Heart left ventricle (tissue), 16 donors: ENCODE measurements around the gene CNPY3. TPM values are rescaled to one million over a fixed set of nuclear protein-coding genes. Genes with fewer than 3 reads are reported as not detected.
"Not testable (repeated sequence)": the region's sequence is repeated elsewhere in the genome, so short reads cannot be mapped to it uniquely, and the experiment has no call there.

Experiments
- ATAC-seq, 4 donors: fragments of 200-7000 bp; cut with Tn5 transposase; one replicate each; pipeline ENCODE4 v1.9.1; 2020 to 2022; ENCODE audit warnings: moderate library complexity in 4 of 4, mild to moderate bottlenecking in 3 of 4, moderate number of reproducible peaks in 1 of 4
- DNase-seq, 5 donors: peaks; one replicate each; pipeline ENCODE4 v3.0.0-alpha.2; 2020
- H3K27ac ChIP-seq, 12 donors: fragments of 200-600 bp; sonication (generic) in 4 of 12; one replicate each; pipeline versions ENCODE4 v1.5.0 to v1.8.0; 2016 to 2022; ENCODE audit warnings: mild to moderate bottlenecking in 2 of 12
- H3K27me3 ChIP-seq, 9 donors: fragments of 200-600 bp; sonication (generic) in 2 of 9; one replicate each; pipeline versions ENCODE4 v1.5.1 to v1.8.0; 2016 to 2022; ENCODE audit warnings: mild to moderate bottlenecking in 3 of 9
- H3K36me3 ChIP-seq, 9 donors: fragments of 200-600 bp; sonication (generic) in 2 of 9; one replicate each; pipeline versions ENCODE4 v1.5.0 to v1.8.0; 2018 to 2022; ENCODE audit warnings: mild to moderate bottlenecking in 2 of 9
- H3K4me1 ChIP-seq, 12 donors: fragments of 200-600 bp; sonication (generic) in 4 of 12; one replicate each; pipeline versions ENCODE4 v1.5.0 to v1.8.0; 2016 to 2022; ENCODE audit warnings: mild to moderate bottlenecking in 3 of 12
- H3K4me3 ChIP-seq, 12 donors: fragments of 200-600 bp; sonication (generic) in 4 of 12; one replicate each; pipeline versions ENCODE4 v1.5.0 to v1.8.0; 2017 to 2022; ENCODE audit warnings: mild to moderate bottlenecking in 9 of 12, moderate library complexity in 4 of 12
- H3K9me3 ChIP-seq, 12 donors: fragments of 200-600 bp; sonication (generic) in 4 of 12; one replicate each; pipeline versions ENCODE4 v1.5.0 to v1.8.0; 2016 to 2022; ENCODE audit warnings: mild to moderate bottlenecking in 1 of 12
- POLR2A ChIP-seq, 2 donors: fragments of 450-650 bp; IDR thresholded peaks; one replicate each; pipeline ENCODE4 v1.6.1; 2017; ENCODE audit warnings: antibody characterized with exemption in 2 of 2, mild to moderate bottlenecking in 2 of 2, moderate library complexity in 2 of 2
- WGBS, 4 donors: extraction: QIAGEN DNeasy Blood & Tissue Kit in 2 of 4; methylation state at CpG; one replicate each; pipeline versions ENCODE4 v1.1.5 to v1.1.7; 2013 to 2018; 5-methylcytosine and 5-hydroxymethylcytosine counted together
- intact Hi-C, 10 donors: fragments of 100-400 bp; cut with DNase I; formaldehyde crosslinking; loops; one replicate each; pipeline versions ENCODE4 v1.11.1 to v1.14.2; 2022
- long read RNA-seq, 3 donors: library from polyadenylated mRNA; unstranded; transcript quantifications; one replicate each; pipeline ENCODE4 v2.0.0, GENCODE V29; 2020 to 2021
- polyA plus RNA-seq, 2 donors: library from polyadenylated mRNA; stranded (reverse); fragments of 200-250 nt; gene quantifications; one replicate each; pipeline ENCODE4 v1.2.3, GENCODE V29; 2013
- total RNA-seq, 9 donors: library from RNA; depleted of rRNA in 2 of 9; stranded (reverse); fragments of >200 nt in 2 of 9; fragmentation: NEBNext Ultra II Directional in 3 of 9; extraction: Animal tissue kit (Norgen Biotek cat#: 25700) in 3 of 9; gene quantifications; one replicate each; pipeline versions ENCODE4 v1.1.0 to v1.2.4, GENCODE V29; 2016 to 2023
- TF ChIP-seq, protein P1 (sequence below), 12 donors: fragments of 200-600 bp; sonication (generic) in 4 of 12; IDR thresholded peaks; one replicate each; pipeline versions ENCODE4 v1.5.0 to v1.8.0; 2018 to 2022; ENCODE audit warnings: antibody characterized with exemption in 12 of 12, mild to moderate bottlenecking in 5 of 12
- donor health status: ischemic (EF 13 %, LVEDD 7.1; RV severe dilation, severe dysfunction).
- donor health status: healthy with polysubstance abuse.
- donor health status: DM: no; HTN: yes; CAD: no.
- donor health status: DM: no; HTN: no; CAD: no.
- donor health status: ischemic (EF 25% LVEDD 6.9; RV normal size, moderate dysfunction).
- donor health status: ischemic (EF 25% LVEDD 5.7; RV mildly dilated, moderate dysfunction).
- donor health status: healthy.
- donor health status: DM: yes; HTN: yes; CAD: no.
- donor health status: ischemic (EF 35%, LVEDD 5.7; RV mildly dilated, moderate dysfunction).
- donor health status: nonischemic (EF 11% LVEDD 7.7; RV severe dilation, severe dysfunction).
- donor health status: DM: yes; HTN: yes; CAD: no.
- donor health status: PGD.
- donor health status: ischemic (EF 29% LVEDD 5.4; RV normal size, mild dysfunction).
- donor health status: nonischemic (EF 23%, LVEDD 6.1; RV moderate dilation, normal function).

The CNPY3 gene
- total RNA-seq (10 to 100 TPM; 14.7 to 44.0 (median 20.6) TPM), polyA plus RNA-seq (10 to 100 TPM; 13.8 to 35.7 TPM)
- long read RNA-seq, donor 1, transcript CNPY3-201 (6 exons, 1,704 nt) = major isoform, 19 of 25 reads
- long read RNA-seq, donor 1, partial matches to known transcripts = 2 of 25 reads
- long read RNA-seq, donor 1, other reads (novel, unspliced or antisense) = 4 of 25 reads
- long read RNA-seq, donor 2, transcript CNPY3-201 (6 exons, 1,704 nt) = major isoform, 84 of 107 reads
- long read RNA-seq, donor 2, partial matches to known transcripts = 10 of 107 reads
- long read RNA-seq, donor 2, other reads (novel, unspliced or antisense) = 13 of 107 reads
- long read RNA-seq, donor 3, transcript CNPY3-201 (6 exons, 1,704 nt) = major isoform, 34 of 41 reads
- long read RNA-seq, donor 3, partial matches to known transcripts = 2 of 41 reads
- long read RNA-seq, donor 3, other reads (novel, unspliced or antisense) = 5 of 41 reads

DNA sequence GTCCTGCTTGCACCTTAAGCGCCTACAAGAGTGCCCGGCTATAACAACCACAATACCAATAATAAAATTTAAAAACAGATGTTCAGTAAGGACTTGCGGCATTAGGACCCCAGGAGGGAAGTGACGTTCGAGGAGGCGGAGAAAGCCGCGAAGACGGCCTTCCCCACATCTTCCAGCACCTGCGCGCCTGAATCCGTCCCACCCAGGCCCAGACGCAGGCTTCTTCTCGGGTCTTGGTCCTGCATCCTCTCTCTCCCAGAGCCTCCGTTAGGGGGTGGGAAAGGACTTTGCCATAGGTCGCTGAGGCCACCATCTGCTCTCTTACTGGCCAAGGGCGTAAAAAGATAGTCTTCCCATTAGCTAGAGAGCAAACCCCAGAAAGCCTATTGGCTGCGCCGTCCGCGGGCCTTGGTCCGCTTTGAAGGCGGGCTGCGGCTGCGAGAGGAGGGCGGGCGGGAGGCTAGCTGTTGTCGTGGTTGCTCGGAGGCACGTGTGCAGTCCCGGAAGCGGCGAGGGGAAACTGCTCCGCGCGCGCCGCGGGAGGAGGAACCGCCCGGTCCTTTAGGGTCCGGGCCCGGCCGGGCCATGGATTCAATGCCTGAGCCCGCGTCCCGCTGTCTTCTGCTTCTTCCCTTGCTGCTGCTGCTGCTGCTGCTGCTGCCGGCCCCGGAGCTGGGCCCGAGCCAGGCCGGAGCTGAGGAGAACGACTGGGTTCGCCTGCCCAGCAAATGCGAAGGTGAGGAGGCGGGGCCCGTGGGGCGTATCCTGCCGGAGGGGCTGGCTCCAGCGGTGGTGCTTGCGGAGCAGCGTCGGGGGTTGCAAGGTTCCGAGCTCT lies at the start of gene CNPY3:
Gene CNPY3 (plus strand): TSS at position 495 of the 835 bp plus-strand sequence. CDS start 91 bp downstream, at position 586.
- Histone ChIP-seq H3K4me1 (peaks cover 4 to 59% (median 21%) of the 10 kb centered on the region in 12 donors), H3K9me3 (no peaks in the 10 kb centered on the region), H3K4me3 (peak within 1 kb of the TSS; percentile 60 to 92 (median 82)), H3K36me3 (peaks cover 0 to 26% (median 10%) of the 10 kb centered on the region in 9 donors), H3K27ac (peak within 1 kb of the TSS; percentile 54 to 99 (median 89)), H3K27me3 (peaks cover 0 to 5% (median 0%) of the 10 kb centered on the region in 9 donors)
- TF ChIP-seq, protein P1, sequence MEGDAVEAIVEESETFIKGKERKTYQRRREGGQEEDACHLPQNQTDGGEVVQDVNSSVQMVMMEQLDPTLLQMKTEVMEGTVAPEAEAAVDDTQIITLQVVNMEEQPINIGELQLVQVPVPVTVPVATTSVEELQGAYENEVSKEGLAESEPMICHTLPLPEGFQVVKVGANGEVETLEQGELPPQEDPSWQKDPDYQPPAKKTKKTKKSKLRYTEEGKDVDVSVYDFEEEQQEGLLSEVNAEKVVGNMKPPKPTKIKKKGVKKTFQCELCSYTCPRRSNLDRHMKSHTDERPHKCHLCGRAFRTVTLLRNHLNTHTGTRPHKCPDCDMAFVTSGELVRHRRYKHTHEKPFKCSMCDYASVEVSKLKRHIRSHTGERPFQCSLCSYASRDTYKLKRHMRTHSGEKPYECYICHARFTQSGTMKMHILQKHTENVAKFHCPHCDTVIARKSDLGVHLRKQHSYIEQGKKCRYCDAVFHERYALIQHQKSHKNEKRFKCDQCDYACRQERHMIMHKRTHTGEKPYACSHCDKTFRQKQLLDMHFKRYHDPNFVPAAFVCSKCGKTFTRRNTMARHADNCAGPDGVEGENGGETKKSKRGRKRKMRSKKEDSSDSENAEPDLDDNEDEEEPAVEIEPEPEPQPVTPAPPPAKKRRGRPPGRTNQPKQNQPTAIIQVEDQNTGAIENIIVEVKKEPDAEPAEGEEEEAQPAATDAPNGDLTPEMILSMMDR (IDR thresholded peaks at IDR 0.05) = peak in 2 of 12 donors; percentile 13 to 23
- TF ChIP-seq POLR2A (IDR thresholded peaks at IDR 0.05) = peak in 1 of 2 donors; percentile 64
- peak; percentile 94 to 97 (median 96) for ATAC-seq
- 0% methylated on average over 28 to 63 of the region's 63 CpGs for WGBS, 4 donors
- intact Hi-C loops = loop anchor here in 4 of 10 donors (2.0 to 5.0 kb wide), 3 partner anchors 48 to 56 kb away; partner anchors contain the start of genes PEX6 (in 2 of the 4) and PPP2R5D (in 2 of the 4)
- DNase-seq = peak; percentile 93 to 97 (median 95)

DNA sequence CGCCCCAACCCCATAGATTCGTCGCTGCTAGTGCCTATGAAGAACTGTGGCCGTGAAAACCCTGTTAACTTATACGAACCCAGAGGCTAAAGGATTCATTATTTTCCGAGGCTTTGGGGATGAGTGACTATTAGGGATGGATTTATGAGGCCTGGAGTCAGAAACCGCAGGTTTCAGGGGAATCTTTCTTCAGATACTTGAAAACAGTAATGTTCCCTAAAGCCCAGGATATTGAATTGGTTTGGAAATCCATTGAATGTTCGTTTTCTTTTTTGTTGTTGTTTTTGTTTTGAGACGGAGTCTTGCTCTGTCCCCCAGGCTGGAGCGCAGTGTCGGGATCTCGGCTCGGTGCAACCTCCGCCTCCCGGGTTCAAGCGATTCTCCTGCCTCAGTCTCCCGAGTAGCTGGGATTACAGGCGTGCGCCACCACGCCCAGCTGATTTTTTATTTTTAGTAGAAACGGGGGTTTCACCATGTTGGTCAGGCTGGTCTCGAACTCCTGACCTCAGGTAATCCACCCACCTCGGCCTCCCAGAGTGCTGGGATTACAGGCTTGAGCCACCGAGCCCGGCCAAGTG lies 49.0 kb upstream of the CNPY3 start:
- not testable (repeated sequence) for DNase-seq, ATAC-seq, H3K9me3 ChIP-seq, H3K27me3 ChIP-seq
- Histone ChIP-seq H3K4me1 (peaks cover 0 to 34% (median 15%) of the 10 kb centered on the region in 12 donors), H3K4me3 (peak overlapping the region; percentile 24 to 84 (median 76)), H3K27ac (peak overlapping the region; percentile 82 to 99 (median 92)), H3K36me3 (peaks cover 4 to 45% (median 39%) of the 10 kb centered on the region in 9 donors)
- WGBS, 4 donors = 11 to 23% (median 13%) methylated on average over 25 of the region's 25 CpGs
- intact Hi-C loops = loop anchor here in 1 of 10 donors (5.0 kb wide), 1 partner anchor 98 kb away; the partner anchor contains the start of gene BICRAL

DNA sequence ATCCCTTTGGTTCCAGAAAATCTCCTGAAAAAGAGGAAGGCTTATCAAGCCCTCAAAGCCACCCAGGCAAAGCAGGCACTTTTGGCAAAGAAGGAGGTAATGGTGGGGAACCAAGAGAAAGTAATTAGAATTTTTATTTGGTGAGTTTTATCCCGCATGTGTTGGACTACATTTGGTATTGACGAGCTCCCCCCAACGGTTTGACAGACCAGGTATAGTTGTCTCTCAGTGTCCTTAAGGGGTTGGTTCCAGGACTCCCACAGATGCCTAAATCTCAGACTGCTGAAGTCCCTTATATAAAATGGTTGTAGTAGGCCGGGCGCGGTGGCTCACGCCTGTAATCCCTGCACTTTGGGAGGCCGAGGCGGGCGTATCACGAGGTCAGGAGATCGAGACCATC lies 48.4 kb upstream of the CNPY3 start:
- peak overlapping the region in 5 of 12 donors; percentile 88 to 99 (median 94) for H3K27ac ChIP-seq
- H3K4me3 ChIP-seq = peak overlapping the region in 10 of 12 donors; percentile 56 to 84 (median 78)
- DNase-seq, H3K9me3 ChIP-seq, H3K27me3 ChIP-seq, ATAC-seq: not testable (repeated sequence)
- 81 to 87% (median 86%) methylated on average over 12 of the region's 12 CpGs for WGBS, 4 donors
- peaks cover 0 to 34% (median 15%) of the 10 kb centered on the region in 12 donors for H3K4me1 ChIP-seq
- intact Hi-C loops = loop anchor here in 1 of 10 donors (5.0 kb wide), 1 partner anchor 99 kb away; the partner anchor contains the start of gene BICRAL
- peaks cover 4 to 51% (median 45%) of the 10 kb centered on the region in 9 donors for H3K36me3 ChIP-seq

DNA sequence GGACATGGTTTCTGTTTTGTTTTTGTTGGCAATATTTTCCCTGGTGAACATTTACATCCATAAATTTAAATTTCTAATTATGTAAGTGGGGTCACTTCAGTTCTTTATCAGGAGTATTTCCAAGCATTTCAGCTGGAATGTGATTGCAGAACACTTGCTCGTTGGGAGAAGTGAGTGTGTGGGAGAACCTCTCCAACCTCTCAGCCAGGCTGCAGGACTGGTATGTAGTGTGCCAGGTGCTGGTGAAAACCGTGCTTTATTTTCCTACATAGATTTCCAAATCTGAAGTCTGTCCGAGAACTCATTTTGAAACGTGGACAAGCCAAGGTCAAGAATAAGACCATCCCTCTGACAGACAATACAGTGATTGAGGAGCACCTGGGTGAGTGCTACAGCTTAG lies 43.6 kb upstream of the CNPY3 start:
- intact Hi-C loops = no loop called here
- peaks cover 0 to 29% (median 11%) of the 10 kb centered on the region in 12 donors for H3K4me1 ChIP-seq
- no peaks in the 10 kb centered on the region for H3K27me3 ChIP-seq
- no peak for TF ChIP-seq POLR2A (IDR thresholded peaks at IDR 0.05)
- TF ChIP-seq, protein P1 (IDR thresholded peaks at IDR 0.05) = no peak
- no peaks in the 10 kb centered on the region for H3K9me3 ChIP-seq
- DNase-seq = no peak
- H3K36me3 ChIP-seq = peaks cover 4 to 79% (median 68%) of the 10 kb centered on the region in 9 donors
- WGBS, 4 donors = 56 to 65% (median 63%) methylated on average over 4 of the region's 4 CpGs
- no peak overlapping the region for H3K27ac ChIP-seq
- no peak for ATAC-seq
- no peak overlapping the region for H3K4me3 ChIP-seq

DNA sequence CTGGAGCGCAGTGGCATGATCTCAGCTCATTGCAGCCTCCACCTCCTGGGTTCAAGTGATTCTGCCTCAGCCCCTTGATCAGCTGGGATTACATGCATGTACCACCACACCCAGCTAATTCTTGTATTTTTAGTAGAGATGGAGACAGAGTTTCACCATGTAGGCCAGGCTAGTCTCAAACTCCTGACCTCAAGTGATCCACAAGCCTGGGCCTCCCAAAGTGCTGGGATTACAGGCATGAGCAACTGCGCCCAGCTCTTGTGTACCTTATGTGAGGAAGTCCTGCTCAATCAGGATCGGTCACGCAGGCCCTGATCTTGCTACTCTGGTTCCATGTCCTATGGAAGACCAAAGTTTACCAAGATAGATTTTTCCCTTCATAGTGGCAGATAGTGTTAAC lies 41.1 kb upstream of the CNPY3 start:
- H3K4me3 ChIP-seq, H3K9me3 ChIP-seq, H3K27me3 ChIP-seq, DNase-seq, ATAC-seq, intact Hi-C loops, H3K27ac ChIP-seq: not testable (repeated sequence)
- peaks cover 4 to 56% (median 49%) of the 10 kb centered on the region in 9 donors for H3K36me3 ChIP-seq
- WGBS, 4 donors = 83 to 94% (median 94%) methylated on average over 4 of the region's 4 CpGs
- peaks cover 0 to 15% (median 11%) of the 10 kb centered on the region in 12 donors for H3K4me1 ChIP-seq
